CD4-positive, alpha-beta memory T cell (primary cell): ENCODE measurements around the gene CPT1A. TPM values are rescaled to one million over a fixed set of nuclear protein-coding genes. Genes with fewer than 3 reads are reported as not detected.
"Not testable (repeated sequence)": the region's sequence is repeated elsewhere in the genome, so short reads cannot be mapped to it uniquely, and the experiment has no call there.

Experiments
- CTCF ChIA-PET: fragments of 350-600 bp; sonication (Branson Sonifier 250); formaldehyde crosslinking; loops from one replicate; lab custom pipeline; 2021; ENCODE audit warnings: inconsistent platforms; ENCODE audit not compliant: partially characterized antibody; lab: Charles Lee
- POLR2A ChIA-PET: fragments of 350-600 bp; sonication (Branson Sonifier 250); formaldehyde crosslinking; loops from one replicate; lab custom pipeline; 2021; ENCODE audit not compliant: partially characterized antibody; lab: Charles Lee
- DNase-seq, 5 donors: peaks; one replicate each; pipeline versions ENCODE4 v3.0.0 to v3.0.0-alpha.2; 2020 to 2022; ENCODE audit warnings: mixed read lengths in 1 of 5
- H3K27ac ChIP-seq: one replicate; pipeline ENCODE4 v1.7.0; 2013; ENCODE audit warnings: low read depth, low read length
- H3K27me3 ChIP-seq: 2 replicates; pipeline ENCODE4 v1.7.0; 2013; ENCODE audit warnings: mild to moderate bottlenecking, low read length, moderate library complexity; ENCODE audit not compliant: insufficient read depth
- H3K36me3 ChIP-seq: 2 replicates; pipeline ENCODE4 v1.7.0; 2013; ENCODE audit warnings: mild to moderate bottlenecking, low read length, moderate library complexity; ENCODE audit not compliant: insufficient read depth
- H3K4me1 ChIP-seq: 2 replicates; pipeline ENCODE4 v1.7.0; 2013; ENCODE audit warnings: mild to moderate bottlenecking, low read length, moderate library complexity; ENCODE audit not compliant: insufficient read depth
- H3K4me3 ChIP-seq, 2 donors: one replicate each; pipeline ENCODE4 v1.7.0; 2013; ENCODE audit warnings: low read length in 2 of 2, mild to moderate bottlenecking in 1 of 2
- H3K9me3 ChIP-seq, 2 donors: one replicate each; pipeline ENCODE4 v1.7.0; 2013; ENCODE audit warnings: low read length in 2 of 2, control low read depth in 1 of 2; ENCODE audit not compliant: control insufficient read depth in 1 of 2
- H3K27ac Mint-ChIP-seq, 7 donors: one replicate each; pipeline ENCODE4 v1.8.0; 2020 to 2021; ENCODE audit warnings: mixed read lengths in 7 of 7, mild to moderate bottlenecking in 6 of 7, inconsistent platforms in 3 of 7, moderate library complexity in 3 of 7
- H3K27me3 Mint-ChIP-seq, 2 donors: one replicate each; pipeline ENCODE4 v1.8.0; 2020 to 2021; ENCODE audit warnings: mixed read lengths in 2 of 2
- H3K36me3 Mint-ChIP-seq, 2 donors: one replicate each; pipeline ENCODE4 v1.8.0; 2020 to 2021; ENCODE audit warnings: mixed read lengths in 2 of 2, inconsistent platforms in 1 of 2, mild to moderate bottlenecking in 1 of 2
- H3K4me1 Mint-ChIP-seq, 4 donors: one replicate each; pipeline ENCODE4 v1.8.0; 2020 to 2021; ENCODE audit warnings: mixed read lengths in 4 of 4, mild to moderate bottlenecking in 1 of 4
- H3K4me3 Mint-ChIP-seq, 8 donors: one replicate each; pipeline ENCODE4 v1.8.0; 2020 to 2021; ENCODE audit warnings: mixed read lengths in 8 of 8, mild to moderate bottlenecking in 7 of 8, moderate library complexity in 6 of 8, inconsistent platforms in 3 of 8
- H3K9me3 Mint-ChIP-seq, 8 donors: one replicate each; pipeline ENCODE4 v1.8.0; 2020 to 2021; ENCODE audit warnings: mixed read lengths in 8 of 8, mild to moderate bottlenecking in 5 of 8, inconsistent platforms in 3 of 8, moderate library complexity in 1 of 8
- intact Hi-C: fragments of 100-400 bp; cut with micrococcal nuclease; formaldehyde crosslinking; loops from one replicate; pipeline ENCODE4 v1.15.1; 2023
- polyA plus RNA-seq, 2 donors: library from polyadenylated mRNA; unstranded; fragments of 300-500 nt; fragmentation: Illumina TruSeq; gene quantifications; one replicate each; pipeline ENCODE4 v1.2.3, GENCODE V29; 2021
- total RNA-seq, 2 experiments: library from RNA; stranded (reverse); gene quantifications; one replicate each; pipeline ENCODE4 v1.2.3, GENCODE V29; 2021

Gene CPT1A
- total RNA-seq (10 to 100 TPM; 29.3 to 35.5 TPM), polyA plus RNA-seq (1 to 10 TPM; 7.5 to 7.7 TPM)

GRCh38 chr11:68841718-68842426 lies at the start of gene CPT1A:
TSS of gene CPT1A (minus strand) at chr11:68841916. CDS start at chr11:68815474, 26,442 bp downstream.
- H3K27me3 ChIP-seq: no peaks in the 10 kb centered on the region
- intact Hi-C loops: loop anchor here (2.0 to 10.0 kb wide), 3 partner anchors 45 to 377 kb away; partner anchors contain the start of genes PPP6R3 and TESMIN
- peaks cover 58% of the 10 kb centered on the region for H3K4me1 ChIP-seq
- Mint-ChIP-seq H3K27me3 (no peaks in the 10 kb centered on the region), H3K27ac (peak within 1 kb of the TSS; percentile 73 to 95 (median 91)), H3K4me1 (peaks cover 24 to 58% (median 44%) of the 10 kb centered on the region in 4 donors), H3K9me3 (no peaks in the 10 kb centered on the region), H3K4me3 (peak within 1 kb of the TSS; percentile 88 to 98 (median 91)), H3K36me3 (peaks cover 0 to 14% of the 10 kb centered on the region in 2 donors)
- H3K36me3 ChIP-seq: no peaks in the 10 kb centered on the region
- peak within 1 kb of the TSS; percentile 67 for H3K27ac ChIP-seq
- ChIA-PET POLR2A (interaction anchor here (0.7 to 3.7 kb wide), 9 partner anchors 10 to 1363 kb away, joined by 3 to 29 read pairs (median 4); no protein-coding TSS in a partner anchor), CTCF (interaction anchor here (0.9 to 4.8 kb wide), 9 partner anchors 13 to 257 kb away, joined by 3 to 85 read pairs (median 7); no protein-coding TSS in a partner anchor)
- no peaks in the 10 kb centered on the region for H3K9me3 ChIP-seq
- H3K4me3 ChIP-seq: peak within 1 kb of the TSS; percentile 70 to 98
- DNase-seq: peak; percentile 66 to 72 (median 67)

GRCh38 chr11:68890490-68891231 lies 48.9 kb upstream of the CPT1A start:
- Mint-ChIP-seq H3K4me3 (no peak overlapping the region), H3K36me3 (peaks cover 30 to 32% of the 10 kb centered on the region in 2 donors), H3K27me3 (no peaks in the 10 kb centered on the region), H3K27ac (no peak overlapping the region), H3K4me1 (no peaks in the 10 kb centered on the region), H3K9me3 (no peaks in the 10 kb centered on the region)
- CTCF ChIA-PET: no interaction called here
- no peak overlapping the region for H3K27ac ChIP-seq
- intact Hi-C loops: no loop called here
- POLR2A ChIA-PET: no interaction called here
- no peaks in the 10 kb centered on the region for H3K4me1 ChIP-seq
- H3K4me3 ChIP-seq: no peak overlapping the region
- no peak for DNase-seq
- H3K36me3 ChIP-seq: peaks cover 23% of the 10 kb centered on the region
- no peaks in the 10 kb centered on the region for H3K9me3 ChIP-seq
- no peaks in the 10 kb centered on the region for H3K27me3 ChIP-seq

GRCh38 chr11:68889948-68890446 lies 48.3 kb upstream of the CPT1A start:
- Histone ChIP-seq H3K27me3 (no peaks in the 10 kb centered on the region), H3K36me3 (peaks cover 21% of the 10 kb centered on the region), H3K4me1 (no peaks in the 10 kb centered on the region), H3K27ac (no peak overlapping the region), H3K4me3 (no peak overlapping the region), H3K9me3 (no peaks in the 10 kb centered on the region)
- Mint-ChIP-seq H3K4me3 (no peak overlapping the region), H3K36me3 (peaks cover 30 to 32% of the 10 kb centered on the region in 2 donors), H3K9me3 (no peaks in the 10 kb centered on the region), H3K27me3 (no peaks in the 10 kb centered on the region), H3K4me1 (no peaks in the 10 kb centered on the region), H3K27ac (no peak overlapping the region)
- POLR2A ChIA-PET: no interaction called here
- CTCF ChIA-PET: no interaction called here
- no peak for DNase-seq
- intact Hi-C loops: no loop called here

GRCh38 chr11:68884827-68885226 lies 43.1 kb upstream of the CPT1A start:
- POLR2A ChIA-PET, H3K4me1 ChIP-seq, intact Hi-C loops, H3K27ac ChIP-seq, H3K4me3 ChIP-seq, H3K4me1 Mint-ChIP-seq, H3K27me3 ChIP-seq, H3K36me3 ChIP-seq, CTCF ChIA-PET, DNase-seq, H3K27me3 Mint-ChIP-seq, H3K9me3 ChIP-seq, H3K9me3 Mint-ChIP-seq, H3K36me3 Mint-ChIP-seq, H3K4me3 Mint-ChIP-seq: not testable (repeated sequence)
- H3K27ac Mint-ChIP-seq: peak overlapping the region in 1 of 7 donors; percentile 43

GRCh38 chr11:68882391-68882790 lies 40.7 kb upstream of the CPT1A start:
- intact Hi-C loops: no loop called here

GRCh38 chr11:68881320-68881719 lies 39.6 kb upstream of the CPT1A start:
- intact Hi-C loops: no loop called here
- POLR2A ChIA-PET: no interaction called here
- Histone ChIP-seq H3K4me3 (no peak overlapping the region), H3K9me3 (no peaks in the 10 kb centered on the region), H3K4me1 (no peaks in the 10 kb centered on the region), H3K36me3 (no peaks in the 10 kb centered on the region), H3K27me3 (no peaks in the 10 kb centered on the region), H3K27ac (no peak overlapping the region)
- Mint-ChIP-seq H3K27me3 (no peaks in the 10 kb centered on the region), H3K4me3 (no peak overlapping the region), H3K27ac (no peak overlapping the region), H3K4me1 (no peaks in the 10 kb centered on the region), H3K9me3 (no peaks in the 10 kb centered on the region), H3K36me3 (peaks cover 0 to 4% of the 10 kb centered on the region in 2 donors)
- CTCF ChIA-PET: no interaction called here
- no peak for DNase-seq

More at GRCh38 chr11:68882391-68882790, 40.7 kb upstream of the CPT1A start:
- DNase-seq: no peak
- Mint-ChIP-seq H3K4me1 (no peaks in the 10 kb centered on the region), H3K4me3 (no peak overlapping the region), H3K27ac (no peak overlapping the region), H3K36me3 (peaks cover 0 to 4% of the 10 kb centered on the region in 2 donors), H3K9me3 (no peaks in the 10 kb centered on the region), H3K27me3 (no peaks in the 10 kb centered on the region)
- ChIA-PET CTCF (no interaction called here), POLR2A (no interaction called here)
- no peaks in the 10 kb centered on the region for H3K27me3 ChIP-seq
- no peaks in the 10 kb centered on the region for H3K4me1 ChIP-seq
- H3K4me3 ChIP-seq: no peak overlapping the region
- H3K9me3 ChIP-seq: no peaks in the 10 kb centered on the region
- no peaks in the 10 kb centered on the region for H3K36me3 ChIP-seq
- H3K27ac ChIP-seq: no peak overlapping the region

GRCh38 chr11:68880851-68881250 lies 39.1 kb upstream of the CPT1A start:
- no peak overlapping the region for H3K27ac Mint-ChIP-seq
- Histone ChIP-seq H3K36me3 (no peaks in the 10 kb centered on the region), H3K27ac (no peak overlapping the region), H3K27me3 (no peaks in the 10 kb centered on the region), H3K4me1 (no peaks in the 10 kb centered on the region), H3K9me3 (no peaks in the 10 kb centered on the region), H3K4me3 (no peak overlapping the region)
- POLR2A ChIA-PET: no interaction called here
- H3K4me3 Mint-ChIP-seq: no peak overlapping the region
- H3K27me3 Mint-ChIP-seq: no peaks in the 10 kb centered on the region
- peaks cover 0 to 4% of the 10 kb centered on the region in 2 donors for H3K36me3 Mint-ChIP-seq
- H3K9me3 Mint-ChIP-seq: no peaks in the 10 kb centered on the region
- CTCF ChIA-PET: no interaction called here
- no peaks in the 10 kb centered on the region for H3K4me1 Mint-ChIP-seq
- DNase-seq: no peak
- intact Hi-C loops: no loop called here
